AML-193 (cell line): ENCODE data around the gene LRRC18.

Experiments
- DNase-seq, 2 experiments: peaks; one replicate each; lab custom pipeline; 2025; lab: John Stamatoyannopoulos, UW

Gene LRRC18

GRCh38 chr10:48939790-48940325 lies at the start of gene LRRC18:
Gene LRRC18, minus strand, starts transcription at chr10:48939840. Its CDS starts 25,685 bp downstream, at chr10:48914155.
- DNase-seq = no peak

- DNase-seq = no peak
Measured at GRCh38 chr10:48985621-48986158, 46.0 kb upstream of the LRRC18 start.

- DNase-seq = no peak
Measured at GRCh38 chr10:48983648-48984351, 44.2 kb upstream of the LRRC18 start.

GRCh38 chr10:48982584-48982983 lies 42.9 kb upstream of the LRRC18 start:
- no peak for DNase-seq

GRCh38 chr10:48981310-48981907 lies 41.8 kb upstream of the LRRC18 start:
- DNase-seq = peak in 1 of 2 experiments; percentile 14

- DNase-seq = no peak
Measured at GRCh38 chr10:48978318-48978717, 38.7 kb upstream of the LRRC18 start.

- no peak for DNase-seq
Measured at GRCh38 chr10:48976196-48976595, 36.6 kb upstream of the LRRC18 start.

GRCh38 chr10:48974510-48975156 lies 35.0 kb upstream of the LRRC18 start:
- DNase-seq = no peak

- DNase-seq = no peak
Measured at GRCh38 chr10:48973065-48973464, 33.4 kb upstream of the LRRC18 start.

- no peak for DNase-seq
Measured at GRCh38 chr10:48970654-48971053, 31.0 kb upstream of the LRRC18 start.

- DNase-seq = no peak
Measured at GRCh38 chr10:48970046-48970445, 30.4 kb upstream of the LRRC18 start.

- no peak for DNase-seq
Measured at GRCh38 chr10:48968036-48968435, 28.4 kb upstream of the LRRC18 start.

GRCh38 chr10:48965460-48965859 lies 25.8 kb upstream of the LRRC18 start:
- no peak for DNase-seq

- DNase-seq = no peak
Measured at GRCh38 chr10:48964038-48964437, 24.4 kb upstream of the LRRC18 start.

- no peak for DNase-seq
Measured at GRCh38 chr10:48958598-48959190, 19.1 kb upstream of the LRRC18 start.

- no peak for DNase-seq
Measured at GRCh38 chr10:48957361-48958151, 17.9 kb upstream of the LRRC18 start.

GRCh38 chr10:48951707-48952106 lies 12.1 kb upstream of the LRRC18 start:
- no peak for DNase-seq

- no peak for DNase-seq
Measured at GRCh38 chr10:48948470-48949037, 8.9 kb upstream of the LRRC18 start.

GRCh38 chr10:48947690-48948469 lies 8.2 kb upstream of the LRRC18 start:
- no peak for DNase-seq

- DNase-seq = no peak
Measured at GRCh38 chr10:48946891-48947500, 7.4 kb upstream of the LRRC18 start.
